IMR-90 (cell line): Measurements from ENCODE around the gene NT5M. TPM values are rescaled to one million over a fixed set of nuclear protein-coding genes. Genes with fewer than 3 reads are reported as not detected.

Source experiments
- ATAC-seq: fragments of 200-7000 bp; cut with Tn5 transposase; 2 replicates; pipeline ENCODE4 v1.9.1; 2020; ENCODE audit warnings: low read depth, mild to moderate bottlenecking, moderate library complexity
- BruUV-seq: library from RNA; stranded (reverse); fragments of 400-500 nt; replicated peaks from 2 replicates; lab custom pipeline; 2021; lab: Mats Ljungman, UMichigan
- CTCF ChIA-PET: fragments of 300-600 bp; formaldehyde crosslinking; extraction: SDS; loops from one replicate; lab custom pipeline; 2021; ENCODE audit warnings: antibody characterized with exemption; lab: Yijun Ruan, JAX
- POLR2A ChIA-PET: fragments of 300-600 bp; sonication (Branson Sonifier 250); formaldehyde crosslinking; loops from one replicate; lab custom pipeline; 2022; ENCODE audit warnings: antibody characterized with exemption; ENCODE audit not compliant: unreplicated experiment; lab: Charles Lee
- DNase-seq: peaks from one replicate; pipeline ENCODE4 v3.0.0; 2013
- H2AFZ ChIP-seq: replicated peaks from 2 replicates; pipeline ENCODE3; 2013; ENCODE audit warnings: low read length, mild to moderate bottlenecking; ENCODE audit not compliant: poor library complexity
- H2AK5ac ChIP-seq: 2 replicates; pipeline ENCODE4 v1.6.1; 2013; ENCODE audit warnings: low read depth, low read length, inconsistent platforms
- H2AK9ac ChIP-seq: replicated peaks from 2 replicates; pipeline ENCODE3; 2013; ENCODE audit warnings: mild to moderate bottlenecking, low read depth, low read length, moderate library complexity; ENCODE audit not compliant: poor library complexity
- H2BK120ac ChIP-seq: 2 replicates; pipeline ENCODE4 v1.6.1; 2013; ENCODE audit warnings: low read depth, low read length, inconsistent platforms
- H2BK15ac ChIP-seq: 3 replicates; pipeline ENCODE4 v1.6.1; 2013; ENCODE audit warnings: low read depth, low read length, inconsistent platforms
- H2BK20ac ChIP-seq: 2 replicates; pipeline ENCODE4 v1.6.1; 2013; ENCODE audit warnings: low read depth, mild to moderate bottlenecking, inconsistent platforms, low read length, moderate library complexity
- H2BK5ac ChIP-seq: 2 replicates; pipeline ENCODE4 v1.6.1; 2013; ENCODE audit warnings: mild to moderate bottlenecking, low read depth, low read length, inconsistent platforms; ENCODE audit not compliant: poor library complexity, severe bottlenecking
- H3K14ac ChIP-seq: replicated peaks from 2 replicates; pipeline ENCODE4 v1.6.1; 2013; ENCODE audit warnings: low read depth, low read length, inconsistent platforms
- H3K18ac ChIP-seq: 2 replicates; pipeline ENCODE4 v1.6.1; 2013; ENCODE audit warnings: low read depth, low read length, control low read depth
- H3K23ac ChIP-seq: 2 replicates; pipeline ENCODE4 v1.6.1; 2013; ENCODE audit warnings: low read depth, low read length, inconsistent platforms
- H3K27ac ChIP-seq: 2 replicates; pipeline ENCODE4 v1.5.1; 2013; ENCODE audit warnings: mild to moderate bottlenecking, control low read depth, low read length; ENCODE audit not compliant: insufficient read depth
- H3K27me3 ChIP-seq: 2 replicates; pipeline ENCODE4 v1.6.1; 2013; ENCODE audit warnings: low read length; ENCODE audit not compliant: control insufficient read depth, insufficient read depth
- H3K36me3 ChIP-seq: 2 replicates; pipeline ENCODE4 v1.6.1; 2013; ENCODE audit warnings: low read length, mixed read lengths; ENCODE audit not compliant: control insufficient read depth, insufficient read depth
- H3K4ac ChIP-seq: 2 replicates; pipeline ENCODE4 v1.6.1; 2013; ENCODE audit warnings: low read depth, low read length, inconsistent platforms
- H3K4me1 ChIP-seq: 2 replicates; pipeline ENCODE4 v1.6.1; 2013; ENCODE audit warnings: low read length, mixed read lengths; ENCODE audit not compliant: control insufficient read depth, insufficient read depth
- H3K4me2 ChIP-seq: 2 replicates; pipeline ENCODE4 v1.6.1; 2013; ENCODE audit warnings: low read depth, mild to moderate bottlenecking, control low read depth, low read length, moderate library complexity
- H3K4me3 ChIP-seq: 2 replicates; pipeline ENCODE4 v1.5.1; 2013; ENCODE audit warnings: low read depth, mild to moderate bottlenecking, control low read depth, low read length, moderate library complexity; ENCODE audit not compliant: insufficient read depth
- H3K56ac ChIP-seq: 2 replicates; pipeline ENCODE4 v1.6.1; 2013; ENCODE audit warnings: low read length, inconsistent platforms; ENCODE audit not compliant: insufficient read depth; ENCODE audit errors: extremely low read depth
- H3K79me1 ChIP-seq, 2 experiments: 2 replicates each; pipeline ENCODE4 v1.6.1; 2013; ENCODE audit warnings: low read length in 2 of 2, inconsistent platforms in 1 of 2, low read depth in 1 of 2
- H3K9ac ChIP-seq: 2 replicates; pipeline ENCODE4 v1.6.1; 2013; ENCODE audit warnings: low read depth, low read length, control low read depth
- H3K9me1 ChIP-seq: 2 replicates; pipeline ENCODE4 v1.6.1; 2013; ENCODE audit warnings: low read length, inconsistent platforms; ENCODE audit not compliant: insufficient read depth
- H3K9me3 ChIP-seq: 2 replicates; pipeline ENCODE4 v1.6.1; 2013; ENCODE audit warnings: low read length; ENCODE audit not compliant: control insufficient read depth, insufficient read depth
- H4K20me1 ChIP-seq: 2 replicates; pipeline ENCODE4 v1.6.1; 2013; ENCODE audit warnings: low read length, inconsistent platforms; ENCODE audit not compliant: insufficient read depth
- H4K5ac ChIP-seq: 2 replicates; pipeline ENCODE4 v1.6.1; 2013; ENCODE audit warnings: mild to moderate bottlenecking, low read depth, low read length, control low read depth
- H4K8ac ChIP-seq, 2 experiments: 2 replicates each; pipeline ENCODE4 v1.6.1; 2013; ENCODE audit warnings: low read depth in 2 of 2, low read length in 2 of 2, control low read depth in 1 of 2, inconsistent platforms in 1 of 2
- H4K91ac ChIP-seq: 2 replicates; pipeline ENCODE4 v1.6.1; 2013; ENCODE audit warnings: low read depth, low read length, inconsistent platforms; ENCODE audit not compliant: insufficient read depth
- BHLHE40 ChIP-seq: fragments of 150-350 bp; IDR thresholded peaks from 2 replicates; pipeline ENCODE4 v1.6.1; 2016; ENCODE audit warnings: mild to moderate bottlenecking, low read depth, low read length
- CHD1 ChIP-seq: IDR thresholded peaks from 2 replicates; pipeline ENCODE4 v1.6.1; 2012; ENCODE audit warnings: low read depth, low read length, improper control_type of control experiment
- CTCF ChIP-seq: conservative IDR thresholded peaks from 2 replicates; pipeline ENCODE4 v1.5.1; 2012; ENCODE audit warnings: mild to moderate bottlenecking, low read depth, low read length, improper control_type of control experiment
- ELK1 ChIP-seq: fragments of 150-350 bp; IDR thresholded peaks from 2 replicates; pipeline ENCODE4 v1.6.1; 2016; ENCODE audit warnings: low read depth, mild to moderate bottlenecking, low read length, moderate library complexity, borderline replicate concordance
- FOS ChIP-seq: fragments of 150-350 bp; IDR thresholded peaks from 2 replicates; pipeline ENCODE4 v1.6.1; 2016; ENCODE audit warnings: low read depth, low read length
- MAFK ChIP-seq: IDR thresholded peaks from 2 replicates; pipeline ENCODE4 v1.6.1; 2012; ENCODE audit warnings: low read depth, low read length, improper control_type of control experiment
- MAZ ChIP-seq: IDR thresholded peaks from 2 replicates; pipeline ENCODE4 v1.6.1; 2012; ENCODE audit warnings: low read depth, mild to moderate bottlenecking, low read length, improper control_type of control experiment, moderate library complexity, borderline replicate concordance
- MXI1 ChIP-seq: IDR thresholded peaks from 2 replicates; pipeline ENCODE4 v1.6.1; 2012; ENCODE audit warnings: low read depth, mild to moderate bottlenecking, low read length, moderate library complexity, borderline replicate concordance
- POLR2A ChIP-seq: IDR thresholded peaks from 2 replicates; pipeline ENCODE4 v1.6.1; 2012; ENCODE audit warnings: mild to moderate bottlenecking, low read depth, low read length
- RAD21 ChIP-seq: IDR thresholded peaks from 2 replicates; pipeline ENCODE4 v1.6.1; 2012; ENCODE audit warnings: low read length, improper control_type of control experiment
- RFX5 ChIP-seq: IDR thresholded peaks from 2 replicates; pipeline ENCODE4 v1.8.0; 2012; ENCODE audit warnings: low read depth, mild to moderate bottlenecking, low read length, moderate library complexity
- USF2 ChIP-seq: fragments of 150-350 bp; IDR thresholded peaks from 2 replicates; pipeline ENCODE4 v1.6.1; 2017; ENCODE audit warnings: mild to moderate bottlenecking, antibody characterized with exemption, low read length, low read depth
- WGBS, 2 experiments: methylation state at CpG; one replicate each; pipeline versions ENCODE4 v1.1.5 to v1.1.7; 2013; ENCODE audit warnings: missing lambda C conversion rate in 2 of 2; ENCODE audit not compliant: insufficient read length in 1 of 2; ENCODE audit errors: extremely low coverage in 2 of 2; 5-methylcytosine and 5-hydroxymethylcytosine counted together
- dilution Hi-C: fragments of 300-500 bp; cut with HindIII; formaldehyde crosslinking; loops from one replicate; pipeline ENCODE4 v1.14.3; 2018; ENCODE audit warnings: low sequenced_read_pairs; ENCODE audit not compliant: unreplicated experiment
- in situ Hi-C: fragments of 300-500 bp; cut with MboI; formaldehyde crosslinking; loops from 3 replicates; pipeline ENCODE4 v1.14.3; 2019; ENCODE audit warnings: low sequenced_read_pairs, inconsistent platforms, mixed read lengths
- intact Hi-C: fragments of 100-400 bp; cut with micrococcal nuclease; formaldehyde crosslinking; loops from 2 replicates; pipeline ENCODE4 v1.10.0; 2022
- polyA plus RNA-seq, 3 experiments: library from polyadenylated mRNA; depleted of rRNA; stranded (reverse); fragments of >200 nt; gene quantifications; 2 replicates each; pipeline ENCODE4 v1.2.3, GENCODE V29; 2012; ENCODE audit warnings: low replicate concordance in 1 of 3
- total RNA-seq: library from RNA; depleted of rRNA; stranded (reverse); fragments of >200 nt; gene quantifications from 2 replicates; pipeline ENCODE4 v1.2.3, GENCODE V29; 2012

The NT5M gene
- total and polyA plus RNA-seq, 2 of the 4 experiments (the other 2 are of a cell fraction): 0.18 to 0.32 TPM

- peak; percentile 81 for TF ChIP-seq RAD21
- no peak for TF ChIP-seq CHD1
These were observed 51.6 kb downstream of the NT5M start (continued) for GRCh38 chr17:17354560-17355349.

- Histone ChIP-seq H2AK5ac (no peak overlapping the region), H4K5ac (no peak overlapping the region), H3K14ac (no peak overlapping the region), H3K23ac (no peak overlapping the region), H2BK20ac (no peak overlapping the region), H4K91ac (no peak overlapping the region), H3K56ac (no peak overlapping the region), H3K4me3 (no peak overlapping the region), H3K18ac (no peak overlapping the region), H4K20me1 (no peaks in the 10 kb centered on the region; the same call in 1 of the 2 replicates), H2AK9ac (no peak overlapping the region), H3K4ac (no peak overlapping the region), H3K27me3 (no peaks in the 10 kb centered on the region), H3K4me1 (peaks cover 3% of the 10 kb centered on the region), H3K79me1 (no peaks in the 10 kb centered on the region), H2BK120ac (no peak overlapping the region), H3K9me1 (no peaks in the 10 kb centered on the region), H3K4me2 (no peak overlapping the region), H3K9me3 (0 out of 2 replicates have a peak, but pooled peaks cover 4% of the 10 kb centered on the region), H3K27ac (no peak overlapping the region), H3K36me3 (no peaks in the 10 kb centered on the region), H2BK15ac (no peak overlapping the region), H2BK5ac (no peak overlapping the region), H4K8ac (no peak overlapping the region), H3K9ac (no peak overlapping the region), H2AFZ (no peak overlapping the region)
- dilution Hi-C loops (no loop called here), intact Hi-C loops (loop anchor here (10.0 kb wide), 2 partner anchors 389 to 679 kb away; partner anchors contain the start of genes ATPAF2 and GID4), in situ Hi-C loops (loop anchor here (5.0 to 25.0 kb wide), 4 partner anchors 142 to 532 kb away; partner anchors contain the start of gene RASD1)
- CTCF ChIA-PET: interaction anchor here (1.5 to 2.2 kb wide), 2 partner anchors 258 to 286 kb away, joined by 4 to 16 read pairs; no protein-coding TSS in a partner anchor
- BruUV-seq: no TSS peak
- POLR2A ChIA-PET: no interaction called here
- DNase-seq (no peak), ATAC-seq (no peak)
- 100% methylated on average over 2 of the region's 12 CpGs; no CpG with 5 or more reads in 1 of the 2 experiments for WGBS, 2 experiments
- TF ChIP-seq CHD1 (no peak), USF2 (no peak), MAZ (no peak), BHLHE40 (no peak), RFX5 (no peak), RAD21 (no peak), MAFK (no peak), CTCF (no peak), POLR2A (no peak), FOS (no peak), MXI1 (no peak), ELK1 (no peak)
These were observed 52.3 kb downstream of the NT5M start for GRCh38 chr17:17355426-17355825.
